Osteocyte (in vitro differentiated cells): ENCODE measurements around the gene ZC3H14. TPM values are rescaled to one million over a fixed set of nuclear protein-coding genes. Genes with fewer than 3 reads are reported as not detected.

Experiments
- DNase-seq: peaks from one replicate; pipeline ENCODE4 v3.0.0; 2021; ENCODE audit warnings: mixed read lengths; ENCODE audit not compliant: unreplicated experiment; ENCODE audit errors: extremely low spot score
- H3K27ac Mint-ChIP-seq: one replicate; pipeline ENCODE4 v1.8.0; 2021; ENCODE audit warnings: mild to moderate bottlenecking, mixed read lengths; ENCODE audit not compliant: unreplicated experiment
- H3K27me3 Mint-ChIP-seq: one replicate; pipeline ENCODE4 v1.8.0; 2021; ENCODE audit warnings: mixed read lengths; ENCODE audit not compliant: unreplicated experiment
- H3K36me3 Mint-ChIP-seq: one replicate; pipeline ENCODE4 v1.8.0; 2021; ENCODE audit warnings: mixed read lengths; ENCODE audit not compliant: unreplicated experiment
- H3K4me1 Mint-ChIP-seq: one replicate; pipeline ENCODE4 v1.8.0; 2021; ENCODE audit warnings: mixed read lengths; ENCODE audit not compliant: unreplicated experiment
- H3K4me3 Mint-ChIP-seq: one replicate; pipeline ENCODE4 v1.8.0; 2021; ENCODE audit warnings: mild to moderate bottlenecking, moderate library complexity, mixed read lengths; ENCODE audit not compliant: unreplicated experiment
- H3K9me3 Mint-ChIP-seq: one replicate; pipeline ENCODE4 v1.8.0; 2021; ENCODE audit warnings: mixed read lengths; ENCODE audit not compliant: unreplicated experiment
- CTCF ChIP-seq: fragments of 200-600 bp; sonication (generic); IDR thresholded peaks from 2 replicates; pipeline ENCODE4 v1.5.0; 2021; ENCODE audit warnings: antibody characterized with exemption, mild to moderate bottlenecking, moderate library complexity
- total RNA-seq: library from RNA; stranded (reverse); gene quantifications from 2 replicates; pipeline ENCODE4 v1.2.1, GENCODE V29; 2021

ZC3H14 gene
- total RNA-seq, 1 donor from 2014 or later: 63.1 TPM

DNA sequence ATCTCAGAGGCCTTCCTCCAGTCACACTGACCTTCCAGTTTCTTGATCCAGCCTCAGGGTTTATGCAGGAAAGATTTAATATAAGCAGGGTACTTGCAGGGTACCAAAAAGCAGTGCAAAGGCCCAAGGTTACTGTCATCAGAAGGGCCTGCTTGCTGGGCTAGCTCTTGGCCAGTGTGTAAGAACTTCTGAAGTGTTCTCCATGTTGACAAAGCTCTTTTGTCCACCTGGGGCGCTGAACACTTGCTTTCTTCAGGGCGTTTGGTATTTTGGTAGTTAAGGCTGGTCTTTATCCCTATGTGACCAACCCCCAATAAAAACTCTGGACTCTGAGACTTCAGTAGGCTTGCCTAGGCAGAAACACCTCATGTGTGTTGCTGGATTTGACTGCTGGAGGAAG is 69.7 kb downstream of the ZC3H14 start:
- DNase-seq: no peak
- no peak for TF ChIP-seq CTCF
- peaks cover 7% of the 10 kb centered on the region for H3K4me1 Mint-ChIP-seq
- no peaks in the 10 kb centered on the region for H3K36me3 Mint-ChIP-seq
- H3K27ac Mint-ChIP-seq: no peak overlapping the region
- no peaks in the 10 kb centered on the region for H3K9me3 Mint-ChIP-seq
- H3K4me3 Mint-ChIP-seq: no peak overlapping the region
- H3K27me3 Mint-ChIP-seq: no peaks in the 10 kb centered on the region

DNA sequence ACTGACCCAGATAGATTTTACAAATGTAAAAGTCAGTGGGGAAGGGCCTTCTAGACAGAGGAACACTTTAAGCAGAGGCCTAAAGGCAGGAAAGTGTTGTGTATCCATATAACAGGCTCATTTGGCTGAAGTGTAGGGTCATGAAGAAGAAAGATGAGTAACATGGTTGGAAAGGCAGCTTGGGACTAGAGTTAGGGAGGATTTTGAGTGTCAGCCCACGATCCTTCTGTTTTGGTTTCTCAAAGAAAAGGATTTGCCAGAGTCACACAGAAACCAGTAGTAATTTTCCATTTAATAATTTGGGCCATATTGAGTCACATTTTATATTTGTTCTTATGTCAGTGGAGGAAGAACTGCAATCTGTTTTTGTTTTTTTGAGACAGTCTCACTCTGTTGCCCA is 76.4 kb downstream of the ZC3H14 start:
- no peak overlapping the region for H3K27ac Mint-ChIP-seq
- H3K9me3 Mint-ChIP-seq: peaks cover 21% of the 10 kb centered on the region
- peaks cover 2% of the 10 kb centered on the region for H3K36me3 Mint-ChIP-seq
- TF ChIP-seq CTCF: no peak
- peaks cover 3% of the 10 kb centered on the region for H3K27me3 Mint-ChIP-seq
- no peak overlapping the region for H3K4me3 Mint-ChIP-seq
- DNase-seq: no peak
- H3K4me1 Mint-ChIP-seq: no peaks in the 10 kb centered on the region

- H3K36me3 Mint-ChIP-seq: no peaks in the 10 kb centered on the region
- peaks cover 4% of the 10 kb centered on the region for H3K27me3 Mint-ChIP-seq
- H3K4me3 Mint-ChIP-seq: no peak overlapping the region
- peaks cover under 1% of the 10 kb centered on the region for H3K9me3 Mint-ChIP-seq
- no peaks in the 10 kb centered on the region for H3K4me1 Mint-ChIP-seq
- no peak for DNase-seq
- no peak overlapping the region for H3K27ac Mint-ChIP-seq
- no peak for TF ChIP-seq CTCF
Measured at GRCh38 chr14:88660056-88660455, 97.2 kb downstream of the ZC3H14 start.

GRCh38 chr14:88667555-88668273 is 104.9 kb downstream of the ZC3H14 start:
- no peaks in the 10 kb centered on the region for H3K4me1 Mint-ChIP-seq

More at GRCh38 chr14:88667555-88668273, 104.9 kb downstream of the ZC3H14 start:
- H3K9me3 Mint-ChIP-seq: peaks cover 7% of the 10 kb centered on the region
- peaks cover 27% of the 10 kb centered on the region for H3K27me3 Mint-ChIP-seq
- peak; percentile 89 for TF ChIP-seq CTCF
- no peaks in the 10 kb centered on the region for H3K36me3 Mint-ChIP-seq
- no peak for DNase-seq
- no peak overlapping the region for H3K4me3 Mint-ChIP-seq
- no peak overlapping the region for H3K27ac Mint-ChIP-seq
